ENCODE measurements around the gene SGPP2. TPM values are rescaled to one million over a fixed set of nuclear protein-coding genes. Genes with fewer than 3 reads are reported as not detected.

SGPP2 gene
- total RNA-seq, 1 experiment from 2014 or later: 56.9 TPM

DNA sequence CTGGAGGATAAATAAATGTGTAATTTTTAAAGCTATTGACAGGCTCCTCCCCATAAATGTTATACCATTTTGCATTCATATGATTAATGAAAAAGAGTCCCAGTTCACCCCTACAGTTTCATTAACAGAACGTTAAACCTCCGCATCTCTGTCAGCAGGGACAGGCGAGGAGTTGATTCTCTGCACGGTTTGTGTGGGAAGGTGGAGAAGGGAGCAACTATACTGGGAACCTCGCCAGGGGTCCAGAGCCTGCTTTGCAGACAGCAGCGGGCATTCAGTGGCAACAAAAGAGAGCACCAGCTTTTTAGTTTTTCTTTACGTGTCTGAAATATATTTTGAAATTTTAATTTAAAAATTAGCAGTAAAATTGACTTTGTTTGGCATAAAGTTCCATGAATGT lies 130.2 kb downstream of the SGPP2 start:
- intact Hi-C loops (cut with micrococcal nuclease; ENCODE audit: unreplicated experiment): no loop called here
- no peaks in the 10 kb centered on the region for H3K4me1 Mint-ChIP-seq (ENCODE audit: low read depth, unreplicated experiment)
- no TSS peak for BruUV-seq (replicated peaks)
- TF ChIP-seq, protein P1, sequence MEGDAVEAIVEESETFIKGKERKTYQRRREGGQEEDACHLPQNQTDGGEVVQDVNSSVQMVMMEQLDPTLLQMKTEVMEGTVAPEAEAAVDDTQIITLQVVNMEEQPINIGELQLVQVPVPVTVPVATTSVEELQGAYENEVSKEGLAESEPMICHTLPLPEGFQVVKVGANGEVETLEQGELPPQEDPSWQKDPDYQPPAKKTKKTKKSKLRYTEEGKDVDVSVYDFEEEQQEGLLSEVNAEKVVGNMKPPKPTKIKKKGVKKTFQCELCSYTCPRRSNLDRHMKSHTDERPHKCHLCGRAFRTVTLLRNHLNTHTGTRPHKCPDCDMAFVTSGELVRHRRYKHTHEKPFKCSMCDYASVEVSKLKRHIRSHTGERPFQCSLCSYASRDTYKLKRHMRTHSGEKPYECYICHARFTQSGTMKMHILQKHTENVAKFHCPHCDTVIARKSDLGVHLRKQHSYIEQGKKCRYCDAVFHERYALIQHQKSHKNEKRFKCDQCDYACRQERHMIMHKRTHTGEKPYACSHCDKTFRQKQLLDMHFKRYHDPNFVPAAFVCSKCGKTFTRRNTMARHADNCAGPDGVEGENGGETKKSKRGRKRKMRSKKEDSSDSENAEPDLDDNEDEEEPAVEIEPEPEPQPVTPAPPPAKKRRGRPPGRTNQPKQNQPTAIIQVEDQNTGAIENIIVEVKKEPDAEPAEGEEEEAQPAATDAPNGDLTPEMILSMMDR (IDR thresholded peaks at IDR 0.05; ENCODE audit: unreplicated experiment): no peak
- H3K4me3 Mint-ChIP-seq (ENCODE audit: low read depth, unreplicated experiment): no peak overlapping the region
- no peak for DNase-seq
- CTCF ChIA-PET: no interaction called here
- no peaks in the 10 kb centered on the region for H3K9me3 Mint-ChIP-seq (ENCODE audit: low read depth, unreplicated experiment)
- no peaks in the 10 kb centered on the region for H3K27me3 Mint-ChIP-seq (ENCODE audit: unreplicated experiment)
- H3K36me3 Mint-ChIP-seq (ENCODE audit: insufficient read depth, unreplicated experiment): peaks cover 6% of the 10 kb centered on the region
- H3K27ac Mint-ChIP-seq (ENCODE audit: unreplicated experiment): no peak overlapping the region

DNA sequence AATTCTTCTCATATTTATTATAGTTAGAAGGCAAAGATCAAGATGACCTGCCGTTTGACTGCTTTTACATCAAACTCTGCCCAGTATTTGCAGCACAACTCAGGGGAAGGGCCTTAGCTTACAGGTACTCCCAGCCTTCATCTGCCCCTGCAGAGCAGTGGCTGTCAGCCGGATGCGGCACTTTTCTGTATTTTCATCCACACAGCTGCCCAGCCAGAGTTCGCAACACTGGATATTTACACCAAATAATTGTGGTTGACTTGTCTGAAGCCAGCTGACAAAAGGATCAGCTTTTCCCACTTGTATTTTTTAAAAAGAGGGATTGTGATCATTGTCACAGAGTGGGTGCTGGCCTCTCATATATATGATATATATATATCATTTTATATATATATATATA lies 136.8 kb downstream of the SGPP2 start:
- DNase-seq: no peak
- H3K36me3 Mint-ChIP-seq (ENCODE audit: insufficient read depth, unreplicated experiment): peaks cover 48% of the 10 kb centered on the region
- no peak overlapping the region for H3K27ac Mint-ChIP-seq (ENCODE audit: unreplicated experiment)
- H3K4me3 Mint-ChIP-seq (ENCODE audit: low read depth, unreplicated experiment): no peak overlapping the region
- H3K27me3 Mint-ChIP-seq (ENCODE audit: unreplicated experiment): no peaks in the 10 kb centered on the region
- intact Hi-C loops (cut with micrococcal nuclease; ENCODE audit: unreplicated experiment): loop anchor here (1.0 to 5.0 kb wide), 4 partner anchors 129 to 534 kb away; no protein-coding TSS in a partner anchor
- CTCF ChIA-PET: interaction anchor here (0.7 to 2.0 kb wide), 6 partner anchors 188 to 340 kb away, joined by 3 to 30 read pairs (median 4); no protein-coding TSS in a partner anchor
- no TSS peak for BruUV-seq (replicated peaks)
- H3K4me1 Mint-ChIP-seq (ENCODE audit: low read depth, unreplicated experiment): no peaks in the 10 kb centered on the region
- no peaks in the 10 kb centered on the region for H3K9me3 Mint-ChIP-seq (ENCODE audit: low read depth, unreplicated experiment)
- TF ChIP-seq, protein P1 (IDR thresholded peaks at IDR 0.05; ENCODE audit: unreplicated experiment): no peak

DNA sequence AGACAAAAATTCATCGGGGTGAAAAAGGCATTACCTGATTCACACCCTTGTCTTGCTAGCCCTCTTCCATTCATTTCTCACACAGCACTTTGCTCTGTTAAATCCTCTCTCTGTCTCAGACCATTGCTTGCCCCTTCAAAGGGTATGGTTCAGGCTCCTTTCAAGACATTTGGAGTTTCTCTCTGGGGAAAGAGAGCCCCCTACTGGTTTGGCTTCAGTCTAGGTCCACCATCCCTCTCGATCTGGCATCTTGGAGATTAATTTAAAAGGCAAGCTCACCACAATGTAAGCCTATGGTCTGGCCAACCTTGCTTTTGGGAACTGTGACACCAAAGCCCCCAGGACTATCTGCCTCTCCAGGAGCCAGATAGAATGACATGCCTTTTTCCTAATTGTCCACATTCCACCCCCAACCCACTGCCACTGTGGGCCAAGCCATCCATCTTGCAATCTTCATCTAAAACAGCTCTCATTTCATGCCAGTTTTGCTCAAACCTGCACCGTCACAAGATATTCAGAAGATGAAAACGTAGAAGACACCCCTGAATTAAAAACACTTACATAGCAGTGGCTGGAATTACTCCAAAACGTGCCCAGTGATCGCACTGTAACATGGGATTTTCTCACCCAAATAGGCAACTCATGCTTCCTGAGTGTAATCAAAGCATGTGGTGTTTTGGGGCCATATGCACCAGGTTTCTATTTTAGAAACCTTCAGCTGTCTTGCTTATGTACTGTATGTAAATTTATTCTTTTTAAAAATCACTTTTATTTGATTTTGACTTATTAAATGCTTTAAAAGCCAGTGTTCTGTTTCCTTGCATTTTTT lies 137.7 kb downstream of the SGPP2 start:
- H3K36me3 Mint-ChIP-seq (ENCODE audit: insufficient read depth, unreplicated experiment): peaks cover 47% of the 10 kb centered on the region
- BruUV-seq (replicated peaks): no TSS peak

DNA sequence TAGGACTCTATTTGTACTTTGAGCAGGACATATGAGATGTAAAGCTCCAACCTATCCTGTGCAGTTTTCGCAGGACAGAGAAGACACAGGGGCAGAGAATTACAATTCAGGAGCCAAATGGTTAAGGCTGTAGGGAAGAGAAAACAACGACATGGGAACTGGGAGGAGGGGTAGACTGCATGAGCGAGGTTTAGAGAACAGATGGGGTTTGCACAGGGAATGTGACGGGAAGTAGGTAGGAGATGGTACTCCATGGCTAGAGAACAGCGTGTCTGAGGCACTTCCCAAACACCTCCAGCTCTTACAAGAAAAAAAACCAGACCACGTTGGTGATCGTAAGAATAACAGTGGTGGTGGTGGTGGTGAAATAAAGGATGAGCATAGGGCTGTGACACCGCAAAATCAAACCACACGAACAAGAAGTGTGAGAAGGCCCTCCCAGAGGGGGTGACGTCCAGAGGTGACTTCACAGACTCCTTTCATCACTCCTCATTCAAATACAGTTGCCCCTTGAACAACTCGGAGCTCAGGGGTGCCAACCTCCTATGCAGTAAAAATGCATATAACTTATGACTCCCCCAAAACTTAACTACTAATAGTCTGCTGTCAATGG lies 138.9 kb downstream of the SGPP2 start:
- Mint-ChIP-seq H3K36me3 (ENCODE audit: insufficient read depth, unreplicated experiment) (peaks cover 53% of the 10 kb centered on the region), H3K4me1 (ENCODE audit: low read depth, unreplicated experiment) (no peaks in the 10 kb centered on the region), H3K27ac (ENCODE audit: unreplicated experiment) (peak overlapping the region; percentile 8), H3K9me3 (ENCODE audit: low read depth, unreplicated experiment) (no peaks in the 10 kb centered on the region), H3K27me3 (ENCODE audit: unreplicated experiment) (no peaks in the 10 kb centered on the region), H3K4me3 (ENCODE audit: low read depth, unreplicated experiment) (no peak overlapping the region)
- CTCF ChIA-PET: no interaction called here
- intact Hi-C loops (cut with micrococcal nuclease; ENCODE audit: unreplicated experiment): loop anchor here (5.0 kb wide), 2 partner anchors 131 to 536 kb away; no protein-coding TSS in a partner anchor
- TF ChIP-seq, protein P1 (IDR thresholded peaks at IDR 0.05; ENCODE audit: unreplicated experiment): no peak
- no peak for DNase-seq
- no TSS peak for BruUV-seq (replicated peaks)

More for the DNA sequence above, 137.7 kb downstream of the SGPP2 start:
- CTCF ChIA-PET: interaction anchor here (0.6 to 2.0 kb wide), 9 partner anchors 188 to 532 kb away, joined by 3 to 30 read pairs (median 5); no protein-coding TSS in a partner anchor
- TF ChIP-seq, protein P1 (IDR thresholded peaks at IDR 0.05; ENCODE audit: unreplicated experiment): peak; percentile 64
- Mint-ChIP-seq H3K4me3 (ENCODE audit: low read depth, unreplicated experiment) (no peak overlapping the region), H3K27ac (ENCODE audit: unreplicated experiment) (peak overlapping the region; percentile 66), H3K27me3 (ENCODE audit: unreplicated experiment) (no peaks in the 10 kb centered on the region), H3K9me3 (ENCODE audit: low read depth, unreplicated experiment) (no peaks in the 10 kb centered on the region), H3K4me1 (ENCODE audit: low read depth, unreplicated experiment) (no peaks in the 10 kb centered on the region)
- intact Hi-C loops (cut with micrococcal nuclease; ENCODE audit: unreplicated experiment): loop anchor here (1.0 to 5.0 kb wide), 4 partner anchors 130 to 535 kb away; no protein-coding TSS in a partner anchor
- peak; percentile 72 for DNase-seq

Data from Calu3 (cell line).